ENCODE measurements around the gene FBXW8. TPM values are rescaled to one million over a fixed set of nuclear protein-coding genes. Genes with fewer than 3 reads are reported as not detected.
"Not testable (repeated sequence)": the region's sequence is repeated elsewhere in the genome, so short reads cannot be mapped to it uniquely, and the experiment has no call there.

FBXW8 gene
- total and polyA plus RNA-seq, 4 donors, result 3.9 to 20.3 (median 12.5) TPM

DNA sequence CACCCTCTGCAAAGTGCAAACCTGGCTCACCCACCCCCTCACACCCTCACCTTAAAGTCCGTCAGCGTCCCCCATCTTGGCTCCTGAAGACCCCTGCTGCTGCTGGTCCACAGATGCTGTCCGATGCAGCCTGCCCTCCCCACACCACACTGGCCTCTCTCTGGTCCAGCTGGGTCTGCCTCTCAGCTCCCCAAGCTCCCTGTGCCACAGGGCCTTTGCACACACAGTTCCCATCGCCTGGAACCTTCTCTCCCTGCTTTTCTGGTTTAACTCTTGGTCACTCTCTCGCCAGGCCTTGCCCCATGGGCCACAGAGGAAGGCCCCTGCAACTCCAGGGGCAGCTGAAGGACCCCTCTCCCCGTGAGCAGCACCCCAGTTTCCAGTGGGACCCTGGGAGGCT, 143.5 kb downstream of the FBXW8 start:
- Histone ChIP-seq H3K9ac (ENCODE audit: insufficient read depth in 1 of 2, low read length in 2 of 2) (no peak overlapping the region), H3K4me1 (ENCODE audit: control insufficient read depth in 5 of 5, insufficient read depth in 5 of 5, low read length in 5 of 5) (peaks cover 0 to 6% (median 0%) of the 10 kb centered on the region in 5 donors), H3K4me3 (no peak overlapping the region), H3K27ac (ENCODE audit: low read depth in 1 of 2, low read length in 1 of 2) (no peak overlapping the region), H3K36me3 (ENCODE audit: control insufficient read depth in 4 of 4, insufficient read depth in 4 of 4, low read length in 4 of 4) (no peaks in the 10 kb centered on the region), H3K27me3 (ENCODE audit: control insufficient read depth in 3 of 3, insufficient read depth in 3 of 3, low read length in 2 of 3) (no peaks in the 10 kb centered on the region), H3K9me3 (ENCODE audit: control insufficient read depth in 4 of 4, insufficient read depth in 3 of 4, low read length in 3 of 4) (no peaks in the 10 kb centered on the region)
- ATAC-seq (ENCODE audit: insufficient read depth, low FRiP score) (no peak), DNase-seq (no peak)
- TF ChIP-seq CTCF (IDR thresholded peaks at IDR 0.05; ENCODE audit: control extremely low read depth, extremely low read depth), result no peak
- WGBS, 2 donors, result 95% methylated on average over 6 of the region's 6 CpGs

- H3K27me3 ChIP-seq (ENCODE audit: control insufficient read depth in 3 of 3, insufficient read depth in 3 of 3, low read length in 2 of 3); H3K36me3 ChIP-seq (ENCODE audit: control insufficient read depth in 4 of 4, insufficient read depth in 4 of 4, low read length in 4 of 4); H3K4me1 ChIP-seq (ENCODE audit: control insufficient read depth in 5 of 5, insufficient read depth in 5 of 5, low read length in 5 of 5); DNase-seq; H3K4me3 ChIP-seq; H3K9ac ChIP-seq (ENCODE audit: insufficient read depth in 1 of 2, low read length in 2 of 2); H3K27ac ChIP-seq (ENCODE audit: low read depth in 1 of 2, low read length in 1 of 2); ATAC-seq (ENCODE audit: insufficient read depth, low FRiP score); H3K9me3 ChIP-seq (ENCODE audit: control insufficient read depth in 4 of 4, insufficient read depth in 3 of 4, low read length in 3 of 4): not testable (repeated sequence)
- 69 to 77% methylated on average over 8 of the region's 8 CpGs for WGBS, 2 donors
These were observed 146.9 kb downstream of the FBXW8 start for GRCh38 chr12:117057626-117058025.

- TF ChIP-seq CTCF (IDR thresholded peaks at IDR 0.05; ENCODE audit: control extremely low read depth, extremely low read depth), result no peak
- Histone ChIP-seq H3K4me3 (no peak overlapping the region), H3K36me3 (ENCODE audit: control insufficient read depth in 4 of 4, insufficient read depth in 4 of 4, low read length in 4 of 4) (no peaks in the 10 kb centered on the region), H3K27me3 (ENCODE audit: control insufficient read depth in 3 of 3, insufficient read depth in 3 of 3, low read length in 2 of 3) (no peaks in the 10 kb centered on the region), H3K4me1 (ENCODE audit: control insufficient read depth in 5 of 5, insufficient read depth in 5 of 5, low read length in 5 of 5) (peaks cover 0 to 6% (median 0%) of the 10 kb centered on the region in 5 donors), H3K27ac (ENCODE audit: low read depth in 1 of 2, low read length in 1 of 2) (no peak overlapping the region), H3K9ac (ENCODE audit: insufficient read depth in 1 of 2, low read length in 2 of 2) (no peak overlapping the region), H3K9me3 (ENCODE audit: control insufficient read depth in 4 of 4, insufficient read depth in 3 of 4, low read length in 3 of 4) (no peaks in the 10 kb centered on the region)
- no peak for DNase-seq
- ATAC-seq (ENCODE audit: insufficient read depth, low FRiP score), result no peak
- 78 to 95% methylated on average over 3 of the region's 3 CpGs for WGBS, 2 donors
These were observed 147.8 kb downstream of the FBXW8 start for GRCh38 chr12:117058442-117059072.

GRCh38 chr12:117059156-117059555, 148.4 kb downstream of the FBXW8 start:
- 74 to 78% methylated on average over 8 of the region's 8 CpGs for WGBS, 2 donors
- ATAC-seq (ENCODE audit: insufficient read depth, low FRiP score) (no peak), DNase-seq (peak in 1 of 3 donors; percentile 32)
- no peak overlapping the region for H3K4me3 ChIP-seq
- H3K36me3 ChIP-seq (ENCODE audit: control insufficient read depth in 4 of 4, insufficient read depth in 4 of 4, low read length in 4 of 4), result no peaks in the 10 kb centered on the region
- H3K27me3 ChIP-seq (ENCODE audit: control insufficient read depth in 3 of 3, insufficient read depth in 3 of 3, low read length in 2 of 3), result no peaks in the 10 kb centered on the region
- peaks cover 0 to 6% (median 0%) of the 10 kb centered on the region in 5 donors for H3K4me1 ChIP-seq (ENCODE audit: control insufficient read depth in 5 of 5, insufficient read depth in 5 of 5, low read length in 5 of 5)
- no peaks in the 10 kb centered on the region for H3K9me3 ChIP-seq (ENCODE audit: control insufficient read depth in 4 of 4, insufficient read depth in 3 of 4, low read length in 3 of 4)
- no peak for TF ChIP-seq CTCF (IDR thresholded peaks at IDR 0.05; ENCODE audit: control extremely low read depth, extremely low read depth)
- peak overlapping the region in 1 of 2 donors; percentile 10 for H3K27ac ChIP-seq (ENCODE audit: low read depth in 1 of 2, low read length in 1 of 2)
- no peak overlapping the region for H3K9ac ChIP-seq (ENCODE audit: insufficient read depth in 1 of 2, low read length in 2 of 2)

All from lung (tissue), 12 donors.